ENCODE measurements around the gene PCNT. TPM values are rescaled to one million over a fixed set of nuclear protein-coding genes. Genes with fewer than 3 reads are reported as not detected.

Gene PCNT
- total RNA-seq, 1 donor from 2014 or later, result 39.9 TPM

- no peak for DNase-seq (ENCODE audit: low spot score in 2 of 2)
- H3K36me3 ChIP-seq, result peaks cover 5 to 32% of the 10 kb centered on the region in 2 donors
- H3K4me3 ChIP-seq, result no peak overlapping the region
- no peaks in the 10 kb centered on the region for H3K27me3 ChIP-seq
- peaks cover 4 to 6% of the 10 kb centered on the region in 2 donors for H3K4me1 ChIP-seq
- no peaks in the 10 kb centered on the region for H3K9me3 ChIP-seq
- no peak overlapping the region for H3K27ac ChIP-seq
- no peak for TF ChIP-seq CTCF (IDR thresholded peaks at IDR 0.05)
- intact Hi-C loops (cut with DNase I), result loop anchor here (10.0 kb wide), 3 partner anchors 185 to 1455 kb away; partner anchors contain the start of gene PTTG1IP
Observed at GRCh38 chr21:46329796-46330195, 5.8 kb downstream of the PCNT start.

- no peak for DNase-seq (ENCODE audit: low spot score in 2 of 2)
- no peaks in the 10 kb centered on the region for H3K27me3 ChIP-seq
- peaks cover 40 to 70% of the 10 kb centered on the region in 2 donors for H3K36me3 ChIP-seq
- intact Hi-C loops (cut with DNase I), result no loop called here
- H3K4me3 ChIP-seq, result no peak overlapping the region
- H3K4me1 ChIP-seq, result no peaks in the 10 kb centered on the region
- no peaks in the 10 kb centered on the region for H3K9me3 ChIP-seq
- H3K27ac ChIP-seq, result no peak overlapping the region
- TF ChIP-seq CTCF (IDR thresholded peaks at IDR 0.05), result no peak
Observed at GRCh38 chr21:46334351-46335140, 10.6 kb downstream of the PCNT start.

GRCh38 chr21:46336603-46337002, 12.6 kb downstream of the PCNT start:
- intact Hi-C loops (cut with DNase I), result no loop called here
- H3K4me3 ChIP-seq, result no peak overlapping the region
- no peak overlapping the region for H3K27ac ChIP-seq
- H3K36me3 ChIP-seq, result peaks cover 38 to 68% of the 10 kb centered on the region in 2 donors
- no peak for TF ChIP-seq CTCF (IDR thresholded peaks at IDR 0.05)
- no peaks in the 10 kb centered on the region for H3K9me3 ChIP-seq
- no peaks in the 10 kb centered on the region for H3K27me3 ChIP-seq
- no peaks in the 10 kb centered on the region for H3K4me1 ChIP-seq
- no peak for DNase-seq (ENCODE audit: low spot score in 2 of 2)

- TF ChIP-seq CTCF (IDR thresholded peaks at IDR 0.05), result no peak
- Histone ChIP-seq H3K9me3 (no peaks in the 10 kb centered on the region), H3K27me3 (no peaks in the 10 kb centered on the region), H3K4me1 (no peaks in the 10 kb centered on the region), H3K4me3 (no peak overlapping the region), H3K27ac (no peak overlapping the region), H3K36me3 (peaks cover 34 to 48% of the 10 kb centered on the region in 2 donors)
- DNase-seq (ENCODE audit: low spot score in 2 of 2), result no peak
- intact Hi-C loops (cut with DNase I), result no loop called here
Observed at GRCh38 chr21:46340998-46341397, 17.0 kb downstream of the PCNT start.

GRCh38 chr21:46344219-46344915, 20.4 kb downstream of the PCNT start:
- H3K36me3 ChIP-seq, result peaks cover 40 to 45% of the 10 kb centered on the region in 2 donors
- no peak for DNase-seq (ENCODE audit: low spot score in 2 of 2)
- no peaks in the 10 kb centered on the region for H3K27me3 ChIP-seq
- H3K9me3 ChIP-seq, result no peaks in the 10 kb centered on the region
- intact Hi-C loops (cut with DNase I), result no loop called here
- no peak for TF ChIP-seq CTCF (IDR thresholded peaks at IDR 0.05)
- no peak overlapping the region for H3K27ac ChIP-seq
- H3K4me1 ChIP-seq, result no peaks in the 10 kb centered on the region
- no peak overlapping the region for H3K4me3 ChIP-seq

Data from ascending aorta (tissue), 2 donors.